Astrocyte (in vitro differentiated cells and primary cell): ENCODE measurements around the gene EGFR. TPM values are rescaled to one million over a fixed set of nuclear protein-coding genes. Genes with fewer than 3 reads are reported as not detected.

Experiments
- DNase-seq: peaks from one replicate; pipeline ENCODE4 v3.0.0-alpha.2; 2010; ENCODE audit warnings: low read depth
- FAIRE-seq: peaks from 2 replicates; lab custom pipeline; 2011; peaks lifted over from hg19 to GRCh38; lab: Jason Lieb, UNC
- H2AFZ ChIP-seq: 2 replicates; pipeline ENCODE4 v1.6.0; 2012; ENCODE audit warnings: low read depth, low read length, inconsistent platforms
- H3K27ac ChIP-seq: 2 replicates; pipeline ENCODE4 v1.5.1; 2011; ENCODE audit warnings: low read depth, low read length, inconsistent platforms
- H3K27me3 ChIP-seq: 2 replicates; pipeline ENCODE4 v1.6.0; 2011; ENCODE audit warnings: low read length, inconsistent platforms; ENCODE audit not compliant: insufficient read depth
- H3K36me3 ChIP-seq: 2 replicates; pipeline ENCODE4 v1.5.1; 2011; ENCODE audit warnings: low read length, inconsistent platforms; ENCODE audit not compliant: insufficient read depth
- H3K4me1 ChIP-seq: 2 replicates; pipeline ENCODE4 v1.5.1; 2011; ENCODE audit warnings: low read length, inconsistent platforms; ENCODE audit not compliant: insufficient read depth
- H3K4me2 ChIP-seq: 2 replicates; pipeline ENCODE4 v1.6.0; 2012; ENCODE audit warnings: low read length, inconsistent platforms
- H3K4me3 ChIP-seq: 2 replicates; pipeline ENCODE4 v1.5.1; 2011; ENCODE audit warnings: low read depth, mild to moderate bottlenecking, low read length, inconsistent platforms; ENCODE audit not compliant: insufficient read depth
- H3K79me2 ChIP-seq: 2 replicates; pipeline ENCODE4 v1.6.0; 2012; ENCODE audit warnings: mild to moderate bottlenecking, low read length, inconsistent platforms; ENCODE audit not compliant: insufficient read depth
- H3K9ac ChIP-seq: 2 replicates; pipeline ENCODE4 v1.6.0; 2012; ENCODE audit warnings: mild to moderate bottlenecking, low read length, inconsistent platforms
- H3K9me3 ChIP-seq: 2 replicates; pipeline ENCODE4 v1.5.1; 2012; ENCODE audit warnings: low read depth, mild to moderate bottlenecking, low read length, inconsistent platforms; ENCODE audit not compliant: insufficient read depth
- H4K20me1 ChIP-seq: 2 replicates; pipeline ENCODE4 v1.6.0; 2012; ENCODE audit warnings: low read length, inconsistent platforms; ENCODE audit not compliant: insufficient read depth
- H3K27ac Mint-ChIP-seq: one replicate; pipeline ENCODE4 v1.8.0; 2021; ENCODE audit warnings: mild to moderate bottlenecking, mixed read lengths; ENCODE audit not compliant: unreplicated experiment
- H3K27me3 Mint-ChIP-seq: one replicate; pipeline ENCODE4 v1.8.0; 2021; ENCODE audit warnings: low read depth, mixed read lengths; ENCODE audit not compliant: unreplicated experiment
- H3K36me3 Mint-ChIP-seq: one replicate; pipeline ENCODE4 v1.8.0; 2021; ENCODE audit warnings: low read depth, mixed read lengths; ENCODE audit not compliant: unreplicated experiment
- H3K4me1 Mint-ChIP-seq: one replicate; pipeline ENCODE4 v1.8.0; 2021; ENCODE audit warnings: low read depth, mixed read lengths; ENCODE audit not compliant: unreplicated experiment
- H3K4me3 Mint-ChIP-seq: one replicate; pipeline ENCODE4 v1.8.0; 2021; ENCODE audit warnings: mild to moderate bottlenecking, moderate library complexity, mixed read lengths; ENCODE audit not compliant: unreplicated experiment
- H3K9me3 Mint-ChIP-seq: one replicate; pipeline ENCODE4 v1.8.0; 2021; ENCODE audit warnings: mild to moderate bottlenecking, mixed read lengths; ENCODE audit not compliant: unreplicated experiment
- EZH2 ChIP-seq: IDR thresholded peaks from 2 replicates; pipeline ENCODE4 v1.6.1; 2012; ENCODE audit warnings: mild to moderate bottlenecking, low read length, inconsistent platforms; ENCODE audit not compliant: insufficient read depth
- total RNA-seq: library from RNA; stranded (reverse); gene quantifications from 2 replicates; pipeline ENCODE4 v1.2.1, GENCODE V29; 2021
- TF ChIP-seq, protein P1 (sequence below): IDR thresholded peaks from 2 replicates; pipeline ENCODE4 v1.5.1; 2011; ENCODE audit warnings: low read depth, mild to moderate bottlenecking, inconsistent platforms, low read length, moderate library complexity; ENCODE audit not compliant: insufficient read depth

The EGFR gene
- total RNA-seq, 1 donor from 2014 or later, result 27.3 TPM

DNA sequence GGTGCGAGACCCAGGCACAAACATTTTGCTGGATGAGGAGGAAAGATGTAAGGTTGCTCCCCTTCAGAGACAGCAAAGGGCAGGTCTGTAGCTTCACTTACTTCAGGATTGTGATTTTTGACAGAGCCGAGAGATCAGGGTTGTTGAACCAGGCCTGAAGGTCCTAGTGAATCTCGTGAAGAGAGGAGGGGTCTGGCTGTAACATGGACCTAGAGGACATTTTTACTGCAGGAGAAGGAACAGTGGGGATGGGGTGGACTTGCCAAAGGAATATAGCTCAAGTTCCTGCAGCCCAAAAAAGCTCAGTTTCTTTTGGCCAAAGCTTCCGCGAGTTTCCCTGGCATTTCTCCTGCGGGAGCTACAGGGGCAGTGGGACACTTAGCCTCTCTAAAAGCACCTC, 976 bp upstream of the EGFR start:
- Histone ChIP-seq H4K20me1 (peaks cover 27% of the 10 kb centered on the region), H3K36me3 (no peaks in the 10 kb centered on the region), H3K9ac (peak overlapping the region; percentile 93), H3K79me2 (peaks cover 47% of the 10 kb centered on the region), H3K4me2 (peak overlapping the region; percentile 97), H3K27ac (no peak overlapping the region), H3K4me3 (peak overlapping the region; percentile 69), H3K4me1 (peaks cover 25% of the 10 kb centered on the region), H3K9me3 (no peaks in the 10 kb centered on the region), H2AFZ (peak overlapping the region; percentile 88), H3K27me3 (no peaks in the 10 kb centered on the region)
- no peak for TF ChIP-seq EZH2
- TF ChIP-seq, protein P1, sequence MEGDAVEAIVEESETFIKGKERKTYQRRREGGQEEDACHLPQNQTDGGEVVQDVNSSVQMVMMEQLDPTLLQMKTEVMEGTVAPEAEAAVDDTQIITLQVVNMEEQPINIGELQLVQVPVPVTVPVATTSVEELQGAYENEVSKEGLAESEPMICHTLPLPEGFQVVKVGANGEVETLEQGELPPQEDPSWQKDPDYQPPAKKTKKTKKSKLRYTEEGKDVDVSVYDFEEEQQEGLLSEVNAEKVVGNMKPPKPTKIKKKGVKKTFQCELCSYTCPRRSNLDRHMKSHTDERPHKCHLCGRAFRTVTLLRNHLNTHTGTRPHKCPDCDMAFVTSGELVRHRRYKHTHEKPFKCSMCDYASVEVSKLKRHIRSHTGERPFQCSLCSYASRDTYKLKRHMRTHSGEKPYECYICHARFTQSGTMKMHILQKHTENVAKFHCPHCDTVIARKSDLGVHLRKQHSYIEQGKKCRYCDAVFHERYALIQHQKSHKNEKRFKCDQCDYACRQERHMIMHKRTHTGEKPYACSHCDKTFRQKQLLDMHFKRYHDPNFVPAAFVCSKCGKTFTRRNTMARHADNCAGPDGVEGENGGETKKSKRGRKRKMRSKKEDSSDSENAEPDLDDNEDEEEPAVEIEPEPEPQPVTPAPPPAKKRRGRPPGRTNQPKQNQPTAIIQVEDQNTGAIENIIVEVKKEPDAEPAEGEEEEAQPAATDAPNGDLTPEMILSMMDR, result no peak
- Mint-ChIP-seq H3K36me3 (peaks cover 3% of the 10 kb centered on the region), H3K9me3 (peaks cover 3% of the 10 kb centered on the region), H3K27me3 (peaks cover 20% of the 10 kb centered on the region), H3K4me1 (peaks cover 4% of the 10 kb centered on the region), H3K27ac (peak overlapping the region; percentile 70), H3K4me3 (peak overlapping the region; percentile 81)
- no peak for FAIRE-seq
- DNase-seq, result no peak

- no peaks in the 10 kb centered on the region for H3K9me3 ChIP-seq
- peak overlapping the region; percentile 93 for H3K9ac ChIP-seq
- peak overlapping the region; percentile 69 for H3K4me3 ChIP-seq
- H3K36me3 ChIP-seq, result no peaks in the 10 kb centered on the region
- peak overlapping the region; percentile 87 for H3K27ac ChIP-seq
- peaks cover 61% of the 10 kb centered on the region for H3K79me2 ChIP-seq
- no peak for DNase-seq
- Mint-ChIP-seq H3K27ac (no peak overlapping the region), H3K4me3 (peak overlapping the region; percentile 80), H3K27me3 (peaks cover 19% of the 10 kb centered on the region), H3K36me3 (peaks cover 3% of the 10 kb centered on the region), H3K4me1 (peaks cover 4% of the 10 kb centered on the region), H3K9me3 (no peaks in the 10 kb centered on the region)
- peaks cover 35% of the 10 kb centered on the region for H4K20me1 ChIP-seq
- peak overlapping the region; percentile 88 for H2AFZ ChIP-seq
- H3K4me1 ChIP-seq, result peaks cover 25% of the 10 kb centered on the region
- FAIRE-seq, result no peak
- H3K27me3 ChIP-seq, result no peaks in the 10 kb centered on the region
- TF ChIP-seq, protein P1, result no peak
- TF ChIP-seq EZH2, result no peak
- peak overlapping the region; percentile 97 for H3K4me2 ChIP-seq
Measured at GRCh38 chr7:55019191-55019690, 424 bp downstream of the EGFR start.
